SK-N-SH (cell line): ENCODE results near the gene AKT3. TPM values are rescaled to one million over a fixed set of nuclear protein-coding genes. Genes with fewer than 3 reads are reported as not detected.

Source experiments
- CTCF ChIA-PET: fragments of 300-600, 350-600 bp; formaldehyde crosslinking; extraction: SDS; loops from one replicate; lab custom pipeline; 2021; lab: Yijun Ruan, JAX
- POLR2A ChIA-PET: fragments of 350-600 bp; sonication (Branson Sonifier 250); formaldehyde crosslinking; extraction: SDS; loops from one replicate; lab custom pipeline; 2020; ENCODE audit warnings: antibody characterized with exemption, inconsistent platforms; lab: Yijun Ruan, JAX
- DNase-seq: peaks from one replicate; pipeline ENCODE4 v3.0.0; 2012
- H2AFZ ChIP-seq: fragments of 200-600 bp; sonication (generic); 2 replicates; pipeline ENCODE4 v1.8.1; 2016; ENCODE audit warnings: antibody characterized with exemption, mild to moderate bottlenecking, low read depth
- H3F3A ChIP-seq: fragments of 200-600 bp; sonication (generic); replicated peaks from 2 replicates; pipeline ENCODE3; 2016; ENCODE audit warnings: antibody characterized with exemption, mild to moderate bottlenecking; ENCODE audit not compliant: insufficient read depth
- H3K27ac ChIP-seq, 2 experiments: fragments of 200-500 bp in 1 of 2; fragments of 200-600 bp in 1 of 2; sonication (Bioruptor generic) in 1 of 2; sonication (generic), shearing (Covaris generic) in 1 of 2; 2 replicates each; pipeline versions ENCODE4 v1.5.1 to v1.6.1; 2014 to 2016; ENCODE audit warnings: low read depth in 2 of 2, inconsistent platforms in 1 of 2, low read length in 1 of 2, mild to moderate bottlenecking in 1 of 2, mixed read lengths in 1 of 2
- H3K27me3 ChIP-seq: fragments of 200-600 bp; sonication (generic), shearing (Covaris generic); 2 replicates; pipeline ENCODE4 v1.6.1; 2016; ENCODE audit warnings: mixed run types; ENCODE audit not compliant: insufficient read depth
- H3K36me3 ChIP-seq, 2 experiments: fragments of 200-500 bp in 1 of 2; fragments of 200-600 bp in 1 of 2; sonication (Bioruptor generic) in 1 of 2; sonication (generic) in 1 of 2; replicated peaks in 1 of 2; 2 replicates each; pipeline versions ENCODE3 to v1.5.1; 2014 to 2016; ENCODE audit warnings: low read length in 1 of 2, mild to moderate bottlenecking in 1 of 2; ENCODE audit not compliant: insufficient read depth in 2 of 2, control insufficient read depth in 1 of 2
- H3K4me1 ChIP-seq, 2 experiments: fragments of 200-500 bp in 1 of 2; fragments of 200-600 bp in 1 of 2; sonication (Bioruptor generic) in 1 of 2; sonication (generic), shearing (Covaris generic) in 1 of 2; 2 replicates each; pipeline versions ENCODE4 v1.5.1 to v1.6.1; 2014 to 2016; ENCODE audit warnings: low read depth in 1 of 2, low read length in 1 of 2, mixed run types in 1 of 2; ENCODE audit not compliant: insufficient read depth in 2 of 2, control insufficient read depth in 1 of 2
- H3K4me2 ChIP-seq: fragments of 200-600 bp; sonication (generic), shearing (Covaris generic); 2 replicates; pipeline ENCODE4 v1.6.1; 2017; ENCODE audit warnings: mixed run types
- H3K4me3 ChIP-seq, 2 experiments: fragments of 200-500 bp in 1 of 2; fragments of 200-600 bp in 1 of 2; sonication (Bioruptor generic) in 1 of 2; sonication (generic), shearing (Covaris generic) in 1 of 2; 2 replicates each; pipeline versions ENCODE4 v1.5.1 to v1.8.1; 2014 to 2016; ENCODE audit warnings: low read depth in 2 of 2, inconsistent platforms in 1 of 2, low read length in 1 of 2, mild to moderate bottlenecking in 1 of 2, mixed read lengths in 1 of 2, moderate library complexity in 1 of 2
- H3K79me2 ChIP-seq: fragments of 200-600 bp; sonication (generic); 2 replicates; pipeline ENCODE4 v1.8.1; 2017; ENCODE audit warnings: mild to moderate bottlenecking; ENCODE audit not compliant: insufficient read depth
- H3K9ac ChIP-seq: fragments of 200-600 bp; sonication (generic); 2 replicates; pipeline ENCODE4 v1.6.1; 2017; ENCODE audit warnings: mixed run types
- H3K9me2 ChIP-seq: fragments of 200-600 bp; sonication (generic); 2 replicates; pipeline ENCODE4 v1.6.1; 2017; ENCODE audit warnings: mixed run types
- H3K9me3 ChIP-seq: fragments of 200-600 bp; sonication (generic); 2 replicates; pipeline ENCODE4 v1.6.1; 2017; ENCODE audit warnings: mixed run types, mild to moderate bottlenecking, moderate library complexity
- H4K20me1 ChIP-seq: fragments of 200-600 bp; sonication (generic); 2 replicates; pipeline ENCODE4 v1.6.1; 2017; ENCODE audit warnings: mild to moderate bottlenecking, mixed run types; ENCODE audit not compliant: insufficient read depth
- ELF1 ChIP-seq: IDR thresholded peaks from 2 replicates; pipeline ENCODE4 v1.4.0; 2012
- EP300 ChIP-seq, 2 experiments: IDR thresholded peaks; 2 replicates each; pipeline versions ENCODE4 v1.4.0 to v1.6.1; 2012; ENCODE audit warnings: borderline replicate concordance in 1 of 2, low read depth in 1 of 2, low read length in 1 of 2
- EZH2phosphoT487 ChIP-seq: fragments of 200-600 bp; sonication (generic); IDR thresholded peaks from 2 replicates; pipeline ENCODE4 v1.6.1; 2017; ENCODE audit warnings: low read depth, mixed run types, mild to moderate bottlenecking, antibody characterized with exemption, moderate library complexity, borderline replicate concordance
- FOXM1 ChIP-seq: IDR thresholded peaks from 2 replicates; pipeline ENCODE4 v1.4.0; 2012; ENCODE audit warnings: low read depth, mild to moderate bottlenecking
- GABPA ChIP-seq: IDR thresholded peaks from 2 replicates; pipeline ENCODE4 v1.4.0; 2012; ENCODE audit warnings: low read depth, mild to moderate bottlenecking
- MXI1 ChIP-seq: IDR thresholded peaks from 2 replicates; pipeline ENCODE4 v1.6.1; 2012; ENCODE audit warnings: mild to moderate bottlenecking, low read depth, low read length, improper control_type of control experiment
- NFIC ChIP-seq: IDR thresholded peaks from 2 replicates; pipeline ENCODE4 v1.4.0; 2012; ENCODE audit warnings: borderline replicate concordance
- POLR2AphosphoS5 ChIP-seq: IDR thresholded peaks from 2 replicates; pipeline ENCODE4 v1.6.1; 2012; ENCODE audit warnings: low read depth, low read length
- RAD21 ChIP-seq: IDR thresholded peaks from 2 replicates; pipeline ENCODE4 v1.6.1; 2012; ENCODE audit warnings: mild to moderate bottlenecking, low read length
- RCOR1 ChIP-seq: fragments of 150-350 bp; IDR thresholded peaks from 2 replicates; pipeline ENCODE4 v1.6.1; 2017; ENCODE audit warnings: antibody characterized with exemption, low read length
- SIN3A ChIP-seq: IDR thresholded peaks from 2 replicates; pipeline ENCODE4 v1.6.1; 2012; ENCODE audit warnings: low read depth, mild to moderate bottlenecking, low read length, moderate library complexity, borderline replicate concordance
- SMC3 ChIP-seq: IDR thresholded peaks from 2 replicates; pipeline ENCODE4 v1.6.1; 2012; ENCODE audit warnings: low read depth, low read length, improper control_type of control experiment
- TAF1 ChIP-seq: IDR thresholded peaks from 2 replicates; pipeline ENCODE4 v1.6.1; 2012; ENCODE audit warnings: low read depth, mild to moderate bottlenecking, low read length, moderate library complexity, borderline replicate concordance
- TEAD4 ChIP-seq: IDR thresholded peaks from 2 replicates; pipeline ENCODE4 v1.4.0; 2012; ENCODE audit warnings: mild to moderate bottlenecking, borderline replicate concordance; ENCODE audit not compliant: insufficient read depth
- YY1 ChIP-seq: IDR thresholded peaks from 2 replicates; pipeline ENCODE4 v1.4.0; 2012; ENCODE audit warnings: low read depth, mild to moderate bottlenecking
- WGBS: methylation state at CpG from one replicate; pipeline ENCODE4 v1.1.6; 2017; ENCODE audit warnings: low lambda C conversion rate; 5-methylcytosine and 5-hydroxymethylcytosine counted together
- polyA plus RNA-seq, 3 experiments: library from polyadenylated mRNA; depleted of rRNA; stranded (reverse); fragments of >200 nt; gene quantifications; 2 replicates each; pipeline ENCODE4 v1.2.3, GENCODE V29; 2012
- TF ChIP-seq, protein P1 (sequence below): IDR thresholded peaks from 2 replicates; pipeline ENCODE4 v1.6.1; 2012; ENCODE audit warnings: mild to moderate bottlenecking, low read depth, low read length, moderate library complexity
- TF ChIP-seq, protein P2 (sequence below): IDR thresholded peaks from 2 replicates; pipeline ENCODE4 v1.4.0; 2012; ENCODE audit warnings: low read depth, borderline replicate concordance
- TF ChIP-seq, protein P3 (sequence below): fragments of 150-350 bp; IDR thresholded peaks from 2 replicates; pipeline ENCODE4 v1.6.1; 2017; ENCODE audit warnings: antibody characterized with exemption, low read length, low read depth, borderline replicate concordance
- TF ChIP-seq, protein P4 (sequence below): fragments of 150-350 bp; IDR thresholded peaks from 2 replicates; pipeline ENCODE4 v1.6.1; 2016; ENCODE audit warnings: mild to moderate bottlenecking, low read depth, low read length
- TF ChIP-seq, protein P5 (sequence below): IDR thresholded peaks from 2 replicates; pipeline ENCODE4; 2012
- TF ChIP-seq, protein P6 (sequence below): IDR thresholded peaks from 2 replicates; pipeline ENCODE4 v1.4.0; 2012; ENCODE audit warnings: low read depth, borderline replicate concordance

Gene AKT3
- polyA plus RNA-seq, 1 of the 3 experiments (the other 2 are of a cell fraction): 12.7 TPM

DNA sequence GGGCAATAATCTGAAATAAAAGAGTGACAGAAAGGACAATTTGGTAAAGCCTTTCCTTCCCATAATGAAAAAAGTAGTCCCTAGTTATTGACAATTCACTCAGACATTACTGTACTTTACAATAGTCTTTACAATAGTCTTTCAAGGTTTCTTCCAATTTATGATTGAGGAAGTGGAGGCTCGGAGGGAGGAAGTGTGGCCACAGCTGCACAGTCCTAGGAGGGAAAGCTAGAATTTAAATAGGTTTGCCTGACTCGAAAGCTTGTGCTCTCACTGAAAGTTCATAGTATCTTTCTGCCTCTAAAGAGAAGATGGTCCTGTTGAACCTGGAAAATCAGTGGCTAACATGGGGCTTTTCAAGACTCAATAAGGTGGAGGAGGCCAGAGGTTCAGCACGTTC, 391.0 kb downstream of the AKT3 start (continued):
- TF ChIP-seq, protein P1, sequence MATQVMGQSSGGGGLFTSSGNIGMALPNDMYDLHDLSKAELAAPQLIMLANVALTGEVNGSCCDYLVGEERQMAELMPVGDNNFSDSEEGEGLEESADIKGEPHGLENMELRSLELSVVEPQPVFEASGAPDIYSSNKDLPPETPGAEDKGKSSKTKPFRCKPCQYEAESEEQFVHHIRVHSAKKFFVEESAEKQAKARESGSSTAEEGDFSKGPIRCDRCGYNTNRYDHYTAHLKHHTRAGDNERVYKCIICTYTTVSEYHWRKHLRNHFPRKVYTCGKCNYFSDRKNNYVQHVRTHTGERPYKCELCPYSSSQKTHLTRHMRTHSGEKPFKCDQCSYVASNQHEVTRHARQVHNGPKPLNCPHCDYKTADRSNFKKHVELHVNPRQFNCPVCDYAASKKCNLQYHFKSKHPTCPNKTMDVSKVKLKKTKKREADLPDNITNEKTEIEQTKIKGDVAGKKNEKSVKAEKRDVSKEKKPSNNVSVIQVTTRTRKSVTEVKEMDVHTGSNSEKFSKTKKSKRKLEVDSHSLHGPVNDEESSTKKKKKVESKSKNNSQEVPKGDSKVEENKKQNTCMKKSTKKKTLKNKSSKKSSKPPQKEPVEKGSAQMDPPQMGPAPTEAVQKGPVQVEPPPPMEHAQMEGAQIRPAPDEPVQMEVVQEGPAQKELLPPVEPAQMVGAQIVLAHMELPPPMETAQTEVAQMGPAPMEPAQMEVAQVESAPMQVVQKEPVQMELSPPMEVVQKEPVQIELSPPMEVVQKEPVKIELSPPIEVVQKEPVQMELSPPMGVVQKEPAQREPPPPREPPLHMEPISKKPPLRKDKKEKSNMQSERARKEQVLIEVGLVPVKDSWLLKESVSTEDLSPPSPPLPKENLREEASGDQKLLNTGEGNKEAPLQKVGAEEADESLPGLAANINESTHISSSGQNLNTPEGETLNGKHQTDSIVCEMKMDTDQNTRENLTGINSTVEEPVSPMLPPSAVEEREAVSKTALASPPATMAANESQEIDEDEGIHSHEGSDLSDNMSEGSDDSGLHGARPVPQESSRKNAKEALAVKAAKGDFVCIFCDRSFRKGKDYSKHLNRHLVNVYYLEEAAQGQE: no peak
- TF ChIP-seq, protein P2, sequence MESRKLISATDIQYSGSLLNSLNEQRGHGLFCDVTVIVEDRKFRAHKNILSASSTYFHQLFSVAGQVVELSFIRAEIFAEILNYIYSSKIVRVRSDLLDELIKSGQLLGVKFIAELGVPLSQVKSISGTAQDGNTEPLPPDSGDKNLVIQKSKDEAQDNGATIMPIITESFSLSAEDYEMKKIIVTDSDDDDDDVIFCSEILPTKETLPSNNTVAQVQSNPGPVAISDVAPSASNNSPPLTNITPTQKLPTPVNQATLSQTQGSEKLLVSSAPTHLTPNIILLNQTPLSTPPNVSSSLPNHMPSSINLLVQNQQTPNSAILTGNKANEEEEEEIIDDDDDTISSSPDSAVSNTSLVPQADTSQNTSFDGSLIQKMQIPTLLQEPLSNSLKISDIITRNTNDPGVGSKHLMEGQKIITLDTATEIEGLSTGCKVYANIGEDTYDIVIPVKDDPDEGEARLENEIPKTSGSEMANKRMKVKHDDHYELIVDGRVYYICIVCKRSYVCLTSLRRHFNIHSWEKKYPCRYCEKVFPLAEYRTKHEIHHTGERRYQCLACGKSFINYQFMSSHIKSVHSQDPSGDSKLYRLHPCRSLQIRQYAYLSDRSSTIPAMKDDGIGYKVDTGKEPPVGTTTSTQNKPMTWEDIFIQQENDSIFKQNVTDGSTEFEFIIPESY: no peak
- TF ChIP-seq RAD21: no peak

DNA sequence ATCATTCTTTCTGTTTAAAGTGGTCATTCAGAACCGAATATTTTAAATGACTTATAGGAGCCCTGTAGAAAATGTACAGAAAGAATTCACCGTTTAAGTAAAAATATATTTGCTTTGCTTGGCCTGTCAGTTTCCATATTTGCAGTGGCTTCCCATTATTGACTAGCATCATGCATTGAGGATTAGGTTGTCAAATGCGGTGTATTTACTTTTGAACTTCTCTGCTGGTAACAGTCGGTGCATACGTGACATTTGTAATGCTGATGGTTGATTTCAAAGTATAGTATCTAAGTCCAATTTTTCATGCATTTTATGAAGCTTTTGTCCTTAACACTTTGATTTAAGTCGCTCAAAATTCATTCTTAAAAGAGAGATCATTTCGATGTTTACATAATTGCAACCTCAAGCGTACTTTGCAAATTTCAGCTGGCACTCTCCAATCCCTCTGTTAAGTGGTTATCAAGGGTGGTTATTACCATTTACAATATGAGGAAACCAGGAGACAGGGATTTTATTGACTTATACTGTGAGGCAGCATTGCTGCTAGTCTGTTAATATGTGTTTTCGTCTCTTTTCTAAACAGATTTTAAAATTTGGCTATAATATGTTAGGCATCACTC, 392.6 kb downstream of the AKT3 start:
- H4K20me1 ChIP-seq: no peaks in the 10 kb centered on the region
- TF ChIP-seq ELF1: no peak
- no peak for TF ChIP-seq EP300 (IDR thresholded peaks at IDR 0.05; ENCODE audit: borderline replicate concordance in 1 of 2, low read depth in 1 of 2, low read length in 1 of 2)
- TF ChIP-seq, protein P3, sequence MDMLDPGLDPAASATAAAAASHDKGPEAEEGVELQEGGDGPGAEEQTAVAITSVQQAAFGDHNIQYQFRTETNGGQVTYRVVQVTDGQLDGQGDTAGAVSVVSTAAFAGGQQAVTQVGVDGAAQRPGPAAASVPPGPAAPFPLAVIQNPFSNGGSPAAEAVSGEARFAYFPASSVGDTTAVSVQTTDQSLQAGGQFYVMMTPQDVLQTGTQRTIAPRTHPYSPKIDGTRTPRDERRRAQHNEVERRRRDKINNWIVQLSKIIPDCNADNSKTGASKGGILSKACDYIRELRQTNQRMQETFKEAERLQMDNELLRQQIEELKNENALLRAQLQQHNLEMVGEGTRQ: no peak
- TF ChIP-seq, protein P4, sequence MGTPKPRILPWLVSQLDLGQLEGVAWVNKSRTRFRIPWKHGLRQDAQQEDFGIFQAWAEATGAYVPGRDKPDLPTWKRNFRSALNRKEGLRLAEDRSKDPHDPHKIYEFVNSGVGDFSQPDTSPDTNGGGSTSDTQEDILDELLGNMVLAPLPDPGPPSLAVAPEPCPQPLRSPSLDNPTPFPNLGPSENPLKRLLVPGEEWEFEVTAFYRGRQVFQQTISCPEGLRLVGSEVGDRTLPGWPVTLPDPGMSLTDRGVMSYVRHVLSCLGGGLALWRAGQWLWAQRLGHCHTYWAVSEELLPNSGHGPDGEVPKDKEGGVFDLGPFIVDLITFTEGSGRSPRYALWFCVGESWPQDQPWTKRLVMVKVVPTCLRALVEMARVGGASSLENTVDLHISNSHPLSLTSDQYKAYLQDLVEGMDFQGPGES: no peak
- no peak for TF ChIP-seq RCOR1
- no peak for TF ChIP-seq TEAD4
- no peak for TF ChIP-seq POLR2AphosphoS5
- TF ChIP-seq, protein P5, sequence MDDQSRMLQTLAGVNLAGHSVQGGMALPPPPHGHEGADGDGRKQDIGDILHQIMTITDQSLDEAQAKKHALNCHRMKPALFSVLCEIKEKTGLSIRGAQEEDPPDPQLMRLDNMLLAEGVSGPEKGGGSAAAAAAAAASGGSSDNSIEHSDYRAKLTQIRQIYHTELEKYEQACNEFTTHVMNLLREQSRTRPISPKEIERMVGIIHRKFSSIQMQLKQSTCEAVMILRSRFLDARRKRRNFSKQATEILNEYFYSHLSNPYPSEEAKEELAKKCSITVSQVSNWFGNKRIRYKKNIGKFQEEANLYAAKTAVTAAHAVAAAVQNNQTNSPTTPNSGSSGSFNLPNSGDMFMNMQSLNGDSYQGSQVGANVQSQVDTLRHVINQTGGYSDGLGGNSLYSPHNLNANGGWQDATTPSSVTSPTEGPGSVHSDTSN: no peak
- no peak for TF ChIP-seq SMC3
- TF ChIP-seq EZH2phosphoT487: no peak
- no peak for TF ChIP-seq MXI1
- TF ChIP-seq GABPA: no peak
- TF ChIP-seq FOXM1: no peak
- TF ChIP-seq SIN3A: no peak
- TF ChIP-seq TAF1: no peak
- TF ChIP-seq YY1: no peak
- TF ChIP-seq NFIC: no peak
- TF ChIP-seq, protein P6, sequence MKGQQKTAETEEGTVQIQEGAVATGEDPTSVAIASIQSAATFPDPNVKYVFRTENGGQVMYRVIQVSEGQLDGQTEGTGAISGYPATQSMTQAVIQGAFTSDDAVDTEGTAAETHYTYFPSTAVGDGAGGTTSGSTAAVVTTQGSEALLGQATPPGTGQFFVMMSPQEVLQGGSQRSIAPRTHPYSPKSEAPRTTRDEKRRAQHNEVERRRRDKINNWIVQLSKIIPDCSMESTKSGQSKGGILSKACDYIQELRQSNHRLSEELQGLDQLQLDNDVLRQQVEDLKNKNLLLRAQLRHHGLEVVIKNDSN: no peak
- no peaks in the 10 kb centered on the region for H3K9me3 ChIP-seq
- peaks cover 4 to 37% of the 10 kb centered on the region in 2 experiments for H3K36me3 ChIP-seq
- H3K4me1 ChIP-seq: no peaks in the 10 kb centered on the region
- DNase-seq: no peak
- H3K27ac ChIP-seq: no peak overlapping the region
- no peak overlapping the region for H2AFZ ChIP-seq
- no peaks in the 10 kb centered on the region for H3K79me2 ChIP-seq
- POLR2A ChIA-PET: no interaction called here
- 94% methylated on average over 9 of the region's 9 CpGs for whole genome bisulfite sequencing
- H3K9me2 ChIP-seq: no peaks in the 10 kb centered on the region
- H3K9ac ChIP-seq: no peak overlapping the region
- no peak overlapping the region for H3K4me3 ChIP-seq
- H3K4me2 ChIP-seq: no peak overlapping the region
- CTCF ChIA-PET: no interaction called here
- H3F3A ChIP-seq: no peaks in the 10 kb centered on the region
- no peaks in the 10 kb centered on the region for H3K27me3 ChIP-seq
